ENCODE results near the gene PITPNM3.

Gene PITPNM3

GRCh38 chr17:6435968-6436367 is 120.4 kb downstream of the PITPNM3 start:
- peak; percentile 19 for DNase-seq

- no peak for DNase-seq
Measured at GRCh38 chr17:6435051-6435450, 121.3 kb downstream of the PITPNM3 start, which contains the start of gene AIPL1. TSS of gene AIPL1 (minus strand) at chr17:6435121. CDS start at chr17:6435104, 17 bp downstream.

- DNase-seq: no peak
Measured at GRCh38 chr17:6430769-6431168, 125.6 kb downstream of the PITPNM3 start.

DNA sequence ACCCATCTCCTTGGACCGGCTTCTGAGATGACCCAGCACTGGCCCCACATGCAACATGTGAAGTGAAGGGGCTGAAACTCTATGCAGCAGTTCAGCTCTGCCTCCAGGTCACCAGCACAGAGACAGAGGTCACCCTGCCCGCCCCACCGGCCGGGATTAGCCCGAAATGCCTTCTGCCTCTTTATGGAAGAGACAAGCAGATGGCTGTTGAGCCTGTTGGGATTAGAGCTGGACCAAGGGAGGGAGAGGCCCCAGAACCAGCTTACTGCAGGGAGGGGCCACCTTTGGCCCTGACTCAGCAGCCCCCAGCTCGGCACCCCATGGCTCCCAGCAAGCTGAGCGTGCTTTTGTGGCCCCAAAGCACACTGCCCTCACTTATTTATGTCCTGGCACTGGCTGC is 127.1 kb downstream of the PITPNM3 start:
- no peak for DNase-seq

GRCh38 chr17:6428207-6428965 is 128.0 kb downstream of the PITPNM3 start:
- DNase-seq: no peak

DNA sequence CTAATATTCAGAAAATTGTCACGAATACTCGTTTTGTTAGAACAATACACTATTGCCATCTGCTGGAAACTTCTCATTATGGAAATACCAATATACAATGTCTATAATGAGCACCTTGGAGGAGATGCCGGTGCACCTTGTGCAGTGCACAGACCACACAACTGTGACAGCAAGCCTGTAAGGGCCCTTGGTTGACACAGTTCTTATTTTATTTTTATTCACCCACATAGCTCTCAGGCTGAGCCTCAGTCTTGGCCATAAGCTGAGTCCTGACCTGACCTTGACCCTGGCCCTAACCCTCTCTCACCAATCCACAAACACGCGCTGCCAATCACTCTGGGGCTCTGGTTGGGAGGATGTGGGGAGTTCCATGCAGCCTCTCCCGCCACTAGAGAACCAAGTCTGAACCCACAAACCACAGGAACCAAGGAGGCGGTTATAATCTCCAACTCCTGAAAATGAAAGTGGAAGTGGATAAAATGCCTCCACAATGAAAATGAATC is 129.0 kb downstream of the PITPNM3 start:
- no peak for DNase-seq

- no peak for DNase-seq
Measured at GRCh38 chr17:6426356-6427101, 129.8 kb downstream of the PITPNM3 start.

DNA sequence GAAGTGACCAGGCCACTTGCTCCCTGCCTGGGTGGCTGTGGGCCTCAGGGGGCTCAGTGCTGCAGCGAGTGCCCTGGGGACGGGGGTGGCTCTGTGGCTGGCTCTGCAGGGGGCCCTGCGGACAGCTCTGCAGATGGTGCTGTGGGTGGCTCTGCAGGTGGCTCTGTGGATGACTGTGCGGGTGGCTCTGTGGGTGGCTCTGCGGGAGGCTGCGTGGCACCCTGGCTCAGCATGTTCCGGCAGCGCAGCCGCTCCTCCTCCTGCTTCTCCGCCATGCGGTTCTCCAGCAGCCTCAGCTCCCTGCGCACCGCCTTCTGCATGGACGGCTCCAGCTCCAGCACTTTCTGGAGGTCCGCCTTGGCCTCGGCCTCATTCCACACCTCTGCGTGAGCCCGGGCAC is 130.9 kb downstream of the PITPNM3 start:
- no peak for DNase-seq

- no peak for DNase-seq
Measured at GRCh38 chr17:6423931-6424330, 132.4 kb downstream of the PITPNM3 start.

- DNase-seq: no peak
Measured at GRCh38 chr17:6422654-6423241, 133.6 kb downstream of the PITPNM3 start.

- peak; percentile 70 for DNase-seq
Measured at GRCh38 chr17:6421700-6422604, 134.4 kb downstream of the PITPNM3 start.

- DNase-seq: no peak
Measured at GRCh38 chr17:6420173-6420641, 136.1 kb downstream of the PITPNM3 start.

- no peak for DNase-seq
Measured at GRCh38 chr17:6415616-6416015, 140.7 kb downstream of the PITPNM3 start.

- DNase-seq: peak; percentile 55
Measured at GRCh38 chr17:6413065-6413464, 143.3 kb downstream of the PITPNM3 start.

DNA sequence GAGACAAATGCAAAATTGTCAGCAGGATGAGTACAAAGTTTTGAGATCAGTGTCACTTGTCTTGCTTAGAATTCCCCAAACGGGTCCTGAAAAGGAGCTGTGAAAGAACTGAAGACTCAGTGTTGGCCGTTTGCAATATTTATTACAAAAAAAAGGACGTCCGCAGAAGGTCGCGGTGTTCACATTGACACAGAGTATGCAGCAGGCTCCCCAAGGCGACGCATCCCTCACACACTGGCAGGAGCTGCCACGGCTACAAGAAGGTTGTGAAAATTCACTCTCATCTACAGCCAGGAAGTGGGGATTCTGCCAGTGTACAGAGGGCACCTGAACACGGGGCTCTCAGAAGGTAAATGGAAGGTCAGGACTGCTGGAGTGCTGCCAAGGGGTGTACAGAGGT is 147.6 kb downstream of the PITPNM3 start:
- no peak for DNase-seq

DNA sequence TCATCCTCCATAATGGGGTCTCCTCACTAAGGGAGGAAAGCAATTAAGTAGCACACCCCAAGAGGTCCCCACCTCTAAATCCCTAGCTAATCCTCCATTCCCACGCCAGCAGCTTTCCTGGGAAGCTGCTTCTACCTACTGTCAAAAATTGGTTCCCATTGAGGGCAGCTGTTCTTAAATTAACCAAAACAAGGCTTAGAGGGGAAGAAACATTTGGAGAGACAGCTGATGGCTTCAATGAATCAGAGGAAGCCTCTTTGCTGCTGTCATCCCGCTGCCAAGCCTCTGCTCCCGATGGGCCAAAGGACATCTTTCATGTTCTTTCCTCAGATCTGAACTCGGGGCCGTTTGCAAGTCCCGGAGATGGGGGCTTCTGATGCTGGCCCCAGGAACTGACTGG is 148.1 kb downstream of the PITPNM3 start:
- no peak for DNase-seq

DNA sequence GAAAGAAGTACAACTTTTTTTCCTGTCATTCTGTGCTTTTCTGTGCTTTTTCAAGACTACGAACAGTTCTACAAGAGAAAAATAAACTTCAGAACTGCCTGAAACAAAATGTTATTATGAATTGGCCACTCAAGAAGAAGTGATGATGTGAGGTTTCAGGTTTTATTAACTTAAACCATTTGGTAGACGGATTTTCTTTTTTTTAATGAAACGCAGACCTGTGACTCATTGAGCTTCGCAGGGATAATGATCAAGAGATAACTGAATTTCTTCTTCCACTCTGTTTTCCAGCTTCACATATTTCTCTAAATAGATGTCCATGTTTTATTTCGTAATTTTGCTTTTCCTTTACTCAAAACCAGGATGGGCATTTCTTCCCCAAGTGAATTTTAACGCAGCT is 154.1 kb downstream of the PITPNM3 start:
- no peak for DNase-seq

Data from NCI-H2227 treated with DMSO at 0.1 percent for 48 hours (cell line).